Measurements from ENCODE around the gene PAK5. TPM values are rescaled to one million over a fixed set of nuclear protein-coding genes. Genes with fewer than 3 reads are reported as not detected.

Gene PAK5
- total RNA-seq, 1 experiment from 2014 or later: not detected

- no TSS peak for BruUV-seq (replicated peaks)
- no peak for DNase-seq (ENCODE audit: low read depth, low spot score)
- no peaks in the 10 kb centered on the region for H3K9me3 ChIP-seq (ENCODE audit: control insufficient read depth in 1 of 2, insufficient read depth in 1 of 2, low read depth in 1 of 2, low read length in 2 of 2)
- H3K9ac ChIP-seq (ENCODE audit: low read length): no peak overlapping the region
- no peaks in the 10 kb centered on the region for H3K9me2 ChIP-seq (ENCODE audit: insufficient read depth)
- no peaks in the 10 kb centered on the region for H4K20me1 ChIP-seq (ENCODE audit: insufficient read depth)
- 0 out of 4 replicates have a peak, but pooled peaks cover 2 to 8% of the 10 kb centered on the region in 2 experiments for H3K4me1 ChIP-seq (ENCODE audit: control insufficient read depth in 1 of 2, insufficient read depth in 2 of 2, low read length in 2 of 2)
- H3K79me2 ChIP-seq (ENCODE audit: insufficient read depth, low read length): no peaks in the 10 kb centered on the region
- CTCF ChIA-PET: no interaction called here
- ATAC-seq: no peak
- H3K4me2 ChIP-seq (ENCODE audit: low read length): no peak overlapping the region
- POLR2A ChIA-PET: no interaction called here
- H3K36me3 ChIP-seq (ENCODE audit: control insufficient read depth in 1 of 2, insufficient read depth in 2 of 2, low read length in 2 of 2): no peaks in the 10 kb centered on the region
- H3K27ac ChIP-seq (ENCODE audit: low read depth, low read length): no peak overlapping the region
- no peak overlapping the region for H2AFZ ChIP-seq (ENCODE audit: low read depth, low read length, poor library complexity, severe bottlenecking)
- TF ChIP-seq EGR1 (IDR thresholded peaks at IDR 0.05; ENCODE audit: low read depth) (no peak), YY1 (IDR thresholded peaks at IDR 0.05; ENCODE audit: extremely low read depth, insufficient replicate concordance, low read depth, low read length) (no peak), POLR2A (IDR thresholded peaks at IDR 0.05; ENCODE audit: borderline replicate concordance, extremely low read depth, insufficient read depth, insufficient read length) (no peak), EZH2 (IDR thresholded peaks at IDR 0.05) (no peak), ELF1 (IDR thresholded peaks at IDR 0.05; ENCODE audit: borderline replicate concordance, low read depth) (no peak)
- intact Hi-C loops (cut with micrococcal nuclease): no loop called here
- RAD21 ChIA-PET (ENCODE audit: low non-redundant PET in 1 of 2, low total read pairs in 2 of 2, uncharacterized antibody in 2 of 2, unreplicated experiment in 2 of 2): no interaction called here
- peaks cover 37% of the 10 kb centered on the region for H3K27me3 ChIP-seq (ENCODE audit: insufficient read depth, low read length)
- no peak overlapping the region for H3K4me3 ChIP-seq (replicated peaks in 1 of 2; ENCODE audit: low read depth in 1 of 2, low read length in 2 of 2)
Measured at GRCh38 chr20:9520086-9520485, 318.8 kb downstream of the PAK5 start.

GRCh38 chr20:9518576-9519175 lies 320.2 kb downstream of the PAK5 start:
- BruUV-seq (replicated peaks): no TSS peak
- CTCF ChIA-PET: no interaction called here
- RAD21 ChIA-PET (ENCODE audit: low non-redundant PET in 1 of 2, low total read pairs in 2 of 2, uncharacterized antibody in 2 of 2, unreplicated experiment in 2 of 2): no interaction called here
- POLR2A ChIA-PET: no interaction called here
- H3K27ac ChIP-seq (ENCODE audit: low read depth, low read length): no peak overlapping the region
- TF ChIP-seq EGR1 (IDR thresholded peaks at IDR 0.05; ENCODE audit: low read depth) (no peak), EZH2phosphoT487 (IDR thresholded peaks at IDR 0.05; ENCODE audit: borderline replicate concordance) (no peak), SRF (IDR thresholded peaks at IDR 0.05; ENCODE audit: low read depth) (no peak), CEBPB (IDR thresholded peaks at IDR 0.05; ENCODE audit: low read depth) (no peak), ZBTB33 (IDR thresholded peaks at IDR 0.05; ENCODE audit: extremely low read depth, insufficient replicate concordance, low read length) (no peak), SP1 (IDR thresholded peaks at IDR 0.05; ENCODE audit: low read depth) (no peak), JUND (IDR thresholded peaks at IDR 0.05) (no peak), POLR2A (IDR thresholded peaks at IDR 0.05; ENCODE audit: borderline replicate concordance, extremely low read depth, insufficient read depth, insufficient read length) (no peak), ZFX (IDR thresholded peaks at IDR 0.05) (no peak), ELF1 (IDR thresholded peaks at IDR 0.05; ENCODE audit: borderline replicate concordance, low read depth) (no peak), EZH2 (IDR thresholded peaks at IDR 0.05) (no peak), CBX3 (IDR thresholded peaks at IDR 0.05; ENCODE audit: low read depth) (no peak), ATF3 (IDR thresholded peaks at IDR 0.05) (no peak), RAD21 (IDR thresholded peaks at IDR 0.05; ENCODE audit: low read depth) (no peak)
- intact Hi-C loops (cut with micrococcal nuclease): no loop called here
- H3K79me2 ChIP-seq (ENCODE audit: insufficient read depth, low read length): no peaks in the 10 kb centered on the region
- H3K27me3 ChIP-seq (ENCODE audit: insufficient read depth, low read length): peaks cover 39% of the 10 kb centered on the region
- ATAC-seq: no peak
- H3K9ac ChIP-seq (ENCODE audit: low read length): no peak overlapping the region
- H2AFZ ChIP-seq (ENCODE audit: low read depth, low read length, poor library complexity, severe bottlenecking): no peak overlapping the region
- no peaks in the 10 kb centered on the region for H3K36me3 ChIP-seq (ENCODE audit: control insufficient read depth in 1 of 2, insufficient read depth in 2 of 2, low read length in 2 of 2)
- H3K4me3 ChIP-seq (replicated peaks in 1 of 2; ENCODE audit: low read depth in 1 of 2, low read length in 2 of 2): no peak overlapping the region
- H4K20me1 ChIP-seq (ENCODE audit: insufficient read depth): no peaks in the 10 kb centered on the region
- 0 out of 4 replicates have a peak, but pooled peaks cover 2 to 8% of the 10 kb centered on the region in 2 experiments for H3K4me1 ChIP-seq (ENCODE audit: control insufficient read depth in 1 of 2, insufficient read depth in 2 of 2, low read length in 2 of 2)
- no peak overlapping the region for H3K4me2 ChIP-seq (ENCODE audit: low read length)
- no peaks in the 10 kb centered on the region for H3K9me2 ChIP-seq (ENCODE audit: insufficient read depth)
- no peaks in the 10 kb centered on the region for H3K9me3 ChIP-seq (ENCODE audit: control insufficient read depth in 1 of 2, insufficient read depth in 1 of 2, low read depth in 1 of 2, low read length in 2 of 2)
- DNase-seq (ENCODE audit: low read depth, low spot score): no peak
